ENCODE measurements around the gene CDC34. TPM values are rescaled to one million over a fixed set of nuclear protein-coding genes. Genes with fewer than 3 reads are reported as not detected.
A peak's percentile ranks its signal among the peaks of the same experiment; 100 is the strongest.
"Not testable (repeated sequence)": the region's sequence is repeated elsewhere in the genome, so short reads cannot be mapped to it uniquely, and the experiment has no call there.

Gene CDC34
- total RNA-seq, 1 experiment from 2014 or later: 69.6 TPM

- DNase-seq (ENCODE audit: low read depth): peak; percentile 65
Observed at GRCh38 chr19:572743-573518, 41.4 kb downstream of the CDC34 start.

GRCh38 chr19:573519-573825, 41.9 kb downstream of the CDC34 start:
- no peak for DNase-seq (ENCODE audit: low read depth)

- peak; percentile 37 for DNase-seq (ENCODE audit: low read depth)
Observed at GRCh38 chr19:574658-575526, 43.3 kb downstream of the CDC34 start.

GRCh38 chr19:575527-576506, 44.3 kb downstream of the CDC34 start:
- DNase-seq (ENCODE audit: low read depth): peak; percentile 57

GRCh38 chr19:576768-577438, 45.3 kb downstream of the CDC34 start:
- no peak for DNase-seq (ENCODE audit: low read depth)

- DNase-seq (ENCODE audit: low read depth): no peak
Observed at GRCh38 chr19:577439-578392, 46.2 kb downstream of the CDC34 start.

GRCh38 chr19:579111-579841, 47.7 kb downstream of the CDC34 start:
- no peak for DNase-seq (ENCODE audit: low read depth)

- no peak for DNase-seq (ENCODE audit: low read depth)
Observed at GRCh38 chr19:579842-580155, 48.2 kb downstream of the CDC34 start.

- DNase-seq (ENCODE audit: low read depth): no peak
Observed at GRCh38 chr19:580274-580835, 48.8 kb downstream of the CDC34 start.

- DNase-seq (ENCODE audit: low read depth): no peak
Observed at GRCh38 chr19:581399-582111, 50.0 kb downstream of the CDC34 start.

GRCh38 chr19:582497-583197, 51.1 kb downstream of the CDC34 start:
- DNase-seq (ENCODE audit: low read depth): peak; percentile 54

- no peak for DNase-seq (ENCODE audit: low read depth)
Observed at GRCh38 chr19:583198-583967, 51.8 kb downstream of the CDC34 start.

GRCh38 chr19:583968-584239, 52.3 kb downstream of the CDC34 start:
- no peak for DNase-seq (ENCODE audit: low read depth)

- DNase-seq (ENCODE audit: low read depth): peak; percentile 39
Observed at GRCh38 chr19:584240-585001, 52.9 kb downstream of the CDC34 start.

- not testable (repeated sequence) for DNase-seq (ENCODE audit: low read depth)
Observed at GRCh38 chr19:585146-585545, 53.6 kb downstream of the CDC34 start.

GRCh38 chr19:585551-586110, 54.1 kb downstream of the CDC34 start:
- DNase-seq (ENCODE audit: low read depth): no peak
